HT-29 (cell line): Measurements from ENCODE around the gene MTA3. TPM values are rescaled to one million over a fixed set of nuclear protein-coding genes. Genes with fewer than 3 reads are reported as not detected.
A peak's percentile ranks its signal among the peaks of the same experiment; 100 is the strongest.

Experiments
- DNase-seq: peaks from one replicate; pipeline ENCODE4 v3.0.0-alpha.2; 2015; ENCODE audit warnings: low spot score
- total RNA-seq: library from RNA; depleted of rRNA; stranded (reverse); fragments of >200 nt; shearing (Covaris generic); gene quantifications from 2 replicates; pipeline ENCODE4 v1.2.3, GENCODE V29; 2014

MTA3 gene
- total RNA-seq, 1 experiment from 2014 or later, result 18.4 TPM

- no peak for DNase-seq
These were observed 215.9 kb downstream of the MTA3 start for GRCh38 chr2:42784204-42784880.

GRCh38 chr2:42786561-42787345, 218.3 kb downstream of the MTA3 start:
- no peak for DNase-seq

- no peak for DNase-seq
These were observed 219.0 kb downstream of the MTA3 start for GRCh38 chr2:42787424-42787787.

GRCh38 chr2:42787788-42788477, 219.5 kb downstream of the MTA3 start:
- DNase-seq, result no peak

GRCh38 chr2:42788478-42788793, 220.0 kb downstream of the MTA3 start:
- DNase-seq, result no peak

GRCh38 chr2:42788882-42789281, 220.4 kb downstream of the MTA3 start:
- DNase-seq, result no peak

GRCh38 chr2:42789751-42790150, 221.3 kb downstream of the MTA3 start:
- no peak for DNase-seq

- no peak for DNase-seq
These were observed 223.2 kb downstream of the MTA3 start for GRCh38 chr2:42791606-42792005.

- DNase-seq, result no peak
These were observed 223.7 kb downstream of the MTA3 start for GRCh38 chr2:42792087-42792582.

GRCh38 chr2:42792583-42793333, 224.3 kb downstream of the MTA3 start, which contains the start of gene HAAO:
TSS of gene HAAO (minus strand) at chr2:42792583. CDS start at chr2:42792536, 47 bp downstream.
- DNase-seq, result no peak

- DNase-seq, result no peak
These were observed 225.2 kb downstream of the MTA3 start for GRCh38 chr2:42793334-42794270.

GRCh38 chr2:42794271-42795046, 226.0 kb downstream of the MTA3 start:
- DNase-seq, result peak; percentile 47

GRCh38 chr2:42795275-42795674, 226.8 kb downstream of the MTA3 start:
- no peak for DNase-seq

GRCh38 chr2:42795841-42796301, 227.4 kb downstream of the MTA3 start:
- DNase-seq, result no peak

- DNase-seq, result no peak
These were observed 228.2 kb downstream of the MTA3 start for GRCh38 chr2:42796427-42797248.

GRCh38 chr2:42797281-42797680, 228.8 kb downstream of the MTA3 start:
- no peak for DNase-seq

GRCh38 chr2:42799881-42800280, 231.4 kb downstream of the MTA3 start:
- no peak for DNase-seq

GRCh38 chr2:42800461-42800962, 232.1 kb downstream of the MTA3 start:
- DNase-seq, result no peak

- DNase-seq, result no peak
These were observed 232.5 kb downstream of the MTA3 start for GRCh38 chr2:42800981-42801380.
